Measurements from ENCODE around the gene ABHD12B. TPM values are rescaled to one million over a fixed set of nuclear protein-coding genes. Genes with fewer than 3 reads are reported as not detected.
A peak's percentile ranks its signal among the peaks of the same experiment; 100 is the strongest.

ABHD12B gene
- total RNA-seq, 1 experiment from 2014 or later = not detected

GRCh38 chr14:50932592-50933495 is 61.0 kb downstream of the ABHD12B start:
- H3K27ac Mint-ChIP-seq (ENCODE audit: unreplicated experiment) = peak overlapping the region; percentile 27

GRCh38 chr14:50935126-50936015 is 63.5 kb downstream of the ABHD12B start:
- no peaks in the 10 kb centered on the region for H3K36me3 Mint-ChIP-seq (ENCODE audit: insufficient read depth, unreplicated experiment)
- no TSS peak for BruUV-seq (replicated peaks)

More at GRCh38 chr14:50932592-50933495, 61.0 kb downstream of the ABHD12B start:
- no peak for DNase-seq
- Mint-ChIP-seq H3K9me3 (ENCODE audit: low read depth, unreplicated experiment) (no peaks in the 10 kb centered on the region), H3K4me3 (ENCODE audit: low read depth, unreplicated experiment) (peak overlapping the region; percentile 6), H3K36me3 (ENCODE audit: insufficient read depth, unreplicated experiment) (no peaks in the 10 kb centered on the region), H3K27me3 (ENCODE audit: unreplicated experiment) (no peaks in the 10 kb centered on the region), H3K4me1 (ENCODE audit: low read depth, unreplicated experiment) (peaks cover 40% of the 10 kb centered on the region)
- CTCF ChIA-PET = interaction anchor here (1.0 kb wide), 1 partner anchor 162 kb away, joined by 3 read pairs; the partner anchor contains the start of gene TRIM9
- no TSS peak for BruUV-seq (replicated peaks)
- no peak for TF ChIP-seq CTCF (IDR thresholded peaks at IDR 0.05; ENCODE audit: unreplicated experiment)
- intact Hi-C loops (cut with micrococcal nuclease; ENCODE audit: unreplicated experiment) = no loop called here

GRCh38 chr14:50936016-50936340 is 64.1 kb downstream of the ABHD12B start:
- no peaks in the 10 kb centered on the region for H3K36me3 Mint-ChIP-seq (ENCODE audit: insufficient read depth, unreplicated experiment)
- CTCF ChIA-PET = no interaction called here
- peaks cover 42% of the 10 kb centered on the region for H3K4me1 Mint-ChIP-seq (ENCODE audit: low read depth, unreplicated experiment)
- no peak for DNase-seq
- intact Hi-C loops (cut with micrococcal nuclease; ENCODE audit: unreplicated experiment) = no loop called here
- no peaks in the 10 kb centered on the region for H3K27me3 Mint-ChIP-seq (ENCODE audit: unreplicated experiment)
- H3K4me3 Mint-ChIP-seq (ENCODE audit: low read depth, unreplicated experiment) = no peak overlapping the region
- H3K9me3 Mint-ChIP-seq (ENCODE audit: low read depth, unreplicated experiment) = no peaks in the 10 kb centered on the region
- no TSS peak for BruUV-seq (replicated peaks)
- no peak overlapping the region for H3K27ac Mint-ChIP-seq (ENCODE audit: unreplicated experiment)
- no peak for TF ChIP-seq CTCF (IDR thresholded peaks at IDR 0.05; ENCODE audit: unreplicated experiment)

More at GRCh38 chr14:50935126-50936015, 63.5 kb downstream of the ABHD12B start:
- no peaks in the 10 kb centered on the region for H3K9me3 Mint-ChIP-seq (ENCODE audit: low read depth, unreplicated experiment)
- no peaks in the 10 kb centered on the region for H3K27me3 Mint-ChIP-seq (ENCODE audit: unreplicated experiment)
- CTCF ChIA-PET = no interaction called here
- no peak overlapping the region for H3K27ac Mint-ChIP-seq (ENCODE audit: unreplicated experiment)
- intact Hi-C loops (cut with micrococcal nuclease; ENCODE audit: unreplicated experiment) = no loop called here
- no peak overlapping the region for H3K4me3 Mint-ChIP-seq (ENCODE audit: low read depth, unreplicated experiment)
- H3K4me1 Mint-ChIP-seq (ENCODE audit: low read depth, unreplicated experiment) = peaks cover 42% of the 10 kb centered on the region
- TF ChIP-seq CTCF (IDR thresholded peaks at IDR 0.05; ENCODE audit: unreplicated experiment) = no peak
- no peak for DNase-seq

GRCh38 chr14:50936882-50937281 is 65.0 kb downstream of the ABHD12B start:
- no TSS peak for BruUV-seq (replicated peaks)
- H3K27me3 Mint-ChIP-seq (ENCODE audit: unreplicated experiment) = no peaks in the 10 kb centered on the region
- peaks cover 37% of the 10 kb centered on the region for H3K4me1 Mint-ChIP-seq (ENCODE audit: low read depth, unreplicated experiment)
- no peak for DNase-seq
- CTCF ChIA-PET = interaction anchor here (0.8 kb wide), 1 partner anchor 24 kb away, joined by 3 read pairs; no protein-coding TSS in a partner anchor
- intact Hi-C loops (cut with micrococcal nuclease; ENCODE audit: unreplicated experiment) = no loop called here
- no peak overlapping the region for H3K4me3 Mint-ChIP-seq (ENCODE audit: low read depth, unreplicated experiment)
- H3K36me3 Mint-ChIP-seq (ENCODE audit: insufficient read depth, unreplicated experiment) = no peaks in the 10 kb centered on the region
- H3K9me3 Mint-ChIP-seq (ENCODE audit: low read depth, unreplicated experiment) = no peaks in the 10 kb centered on the region
- TF ChIP-seq CTCF (IDR thresholded peaks at IDR 0.05; ENCODE audit: unreplicated experiment) = no peak
- H3K27ac Mint-ChIP-seq (ENCODE audit: unreplicated experiment) = no peak overlapping the region
